WERI-Rb-1 (cell line): ENCODE data around the gene DACH1.
"Not testable (repeated sequence)": the region's sequence is repeated elsewhere in the genome, so short reads cannot be mapped to it uniquely, and the experiment has no call there.

Source experiments
- DNase-seq: peaks from one replicate; pipeline ENCODE4 v3.0.0-alpha.2; 2020
- H3K27ac ChIP-seq: fragments of 250-450 bp; sonication (Bioruptor Pico); 2 replicates; pipeline ENCODE4 v1.5.1; 2020; ENCODE audit warnings: mild to moderate bottlenecking, moderate library complexity
- H3K27me3 ChIP-seq: fragments of 250-450 bp; sonication (Bioruptor Pico); 2 replicates; pipeline ENCODE4 v1.5.1; 2021; ENCODE audit warnings: mild to moderate bottlenecking, low read depth, moderate library complexity; ENCODE audit not compliant: insufficient read depth, severe bottlenecking
- H3K36me3 ChIP-seq: fragments of 250-450 bp; sonication (Bioruptor Pico); 2 replicates; pipeline ENCODE4 v1.5.1; 2020; ENCODE audit warnings: mild to moderate bottlenecking, moderate library complexity
- H3K4me3 ChIP-seq: 2 replicates; pipeline ENCODE4 v1.5.1; 2011; ENCODE audit warnings: low read depth, mild to moderate bottlenecking, control low read depth, low read length
- H3K9me3 ChIP-seq: fragments of 250-450 bp; sonication (Bioruptor Pico); 2 replicates; pipeline ENCODE4 v1.5.1; 2021; ENCODE audit warnings: mild to moderate bottlenecking, moderate library complexity; ENCODE audit not compliant: severe bottlenecking
- CTCF ChIP-seq: IDR thresholded peaks from 2 replicates; pipeline ENCODE4 v1.5.1; 2011; ENCODE audit warnings: low read depth, mild to moderate bottlenecking, control low read depth, inconsistent platforms, low read length

DACH1 gene

GRCh38 chr13:71786875-71787274 is 80.1 kb downstream of the DACH1 start:
- TF ChIP-seq CTCF = no peak
- no peak overlapping the region for H3K4me3 ChIP-seq
- no peaks in the 10 kb centered on the region for H3K36me3 ChIP-seq
- H3K27me3 ChIP-seq = no peaks in the 10 kb centered on the region
- no peaks in the 10 kb centered on the region for H3K9me3 ChIP-seq
- no peak overlapping the region for H3K27ac ChIP-seq
- no peak for DNase-seq

GRCh38 chr13:71785361-71785760 is 81.6 kb downstream of the DACH1 start:
- Histone ChIP-seq H3K9me3 (no peaks in the 10 kb centered on the region), H3K36me3 (no peaks in the 10 kb centered on the region), H3K4me3 (no peak overlapping the region), H3K27me3 (no peaks in the 10 kb centered on the region), H3K27ac (peak overlapping the region; percentile 32; the same call in 1 of the 2 replicates)
- TF ChIP-seq CTCF = no peak
- peak; percentile 22 for DNase-seq

- TF ChIP-seq CTCF = no peak
- Histone ChIP-seq H3K27ac (no peak overlapping the region), H3K27me3 (no peaks in the 10 kb centered on the region), H3K9me3 (no peaks in the 10 kb centered on the region), H3K36me3 (no peaks in the 10 kb centered on the region), H3K4me3 (no peak overlapping the region)
- no peak for DNase-seq
Observed at GRCh38 chr13:71780546-71780945, 86.5 kb downstream of the DACH1 start.

GRCh38 chr13:71778998-71779397 is 88.0 kb downstream of the DACH1 start:
- DNase-seq = not testable (repeated sequence)

GRCh38 chr13:71775966-71776365 is 91.0 kb downstream of the DACH1 start:
- Histone ChIP-seq H3K9me3 (no peaks in the 10 kb centered on the region), H3K36me3 (no peaks in the 10 kb centered on the region), H3K27me3 (no peaks in the 10 kb centered on the region), H3K27ac (no peak overlapping the region), H3K4me3 (no peak overlapping the region)
- DNase-seq = no peak
- TF ChIP-seq CTCF = no peak

More at GRCh38 chr13:71778998-71779397, 88.0 kb downstream of the DACH1 start:
- H3K4me3 ChIP-seq, H3K27ac ChIP-seq, H3K27me3 ChIP-seq, H3K9me3 ChIP-seq, H3K36me3 ChIP-seq: not testable (repeated sequence)

GRCh38 chr13:71774863-71775262 is 92.1 kb downstream of the DACH1 start:
- Histone ChIP-seq H3K27ac (no peak overlapping the region), H3K27me3 (no peaks in the 10 kb centered on the region), H3K4me3 (no peak overlapping the region), H3K36me3 (no peaks in the 10 kb centered on the region), H3K9me3 (no peaks in the 10 kb centered on the region)
- no peak for DNase-seq
- TF ChIP-seq CTCF = no peak
